Measurements from ENCODE around the gene TTC28. TPM values are rescaled to one million over a fixed set of nuclear protein-coding genes. Genes with fewer than 3 reads are reported as not detected.

The TTC28 gene
- total and polyA plus RNA-seq, 2 donors (not counting 3 experiments of a cell fraction or from before 2014, with no cell fraction given) = 16.5 to 51.1 TPM

DNA sequence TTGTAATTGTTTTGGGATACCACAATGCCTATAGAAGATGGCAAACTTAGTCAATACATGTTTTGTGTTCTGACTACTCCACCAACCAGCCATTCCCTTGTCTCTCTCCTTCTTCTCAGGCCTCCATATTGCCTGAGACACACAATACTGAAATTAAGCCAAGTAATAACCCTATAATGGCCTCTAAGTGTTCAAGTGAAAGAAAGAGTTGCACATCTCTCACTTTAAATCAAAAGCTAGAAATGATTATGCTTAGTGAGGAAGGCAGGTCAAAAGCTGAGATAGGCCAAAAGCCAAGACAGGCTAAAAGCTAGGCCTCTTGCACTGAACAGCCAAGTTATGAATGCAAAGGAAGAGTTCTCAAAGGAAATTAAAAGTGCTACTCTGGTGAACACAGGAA, 318.7 kb downstream of the TTC28 start:
- Histone ChIP-seq H3K9me1 (replicated peaks; ENCODE audit: control insufficient read depth, extremely low read depth, insufficient read depth, low read length) (no peaks in the 10 kb centered on the region), H2AFZ (ENCODE audit: low read depth, low read length) (no peak overlapping the region), H3K9ac (replicated peaks; ENCODE audit: extremely low read depth, insufficient read depth, low read length) (no peak overlapping the region), H3K4me2 (ENCODE audit: insufficient read depth, low read length) (no peak overlapping the region), H3K79me2 (ENCODE audit: control insufficient read depth, insufficient read depth, low read length) (no peaks in the 10 kb centered on the region), H4K20me1 (replicated peaks; ENCODE audit: control insufficient read depth, extremely low read depth, insufficient read depth, low read length) (peaks cover 3% of the 10 kb centered on the region), H3K9me3 (replicated peaks; ENCODE audit: control insufficient read depth, insufficient read depth, low read length) (no peaks in the 10 kb centered on the region), H3K36me3 (ENCODE audit: control insufficient read depth in 2 of 2, extremely low read depth in 1 of 2, insufficient read depth in 2 of 2, low read length in 2 of 2) (no peaks in the 10 kb centered on the region), H3K27ac (ENCODE audit: insufficient read depth, low read depth, low read length) (no peak overlapping the region), H3K27me3 (ENCODE audit: control insufficient read depth in 2 of 2, insufficient read depth in 2 of 2, low read length in 2 of 2) (no peaks in the 10 kb centered on the region), H3K4me1 (ENCODE audit: control insufficient read depth, extremely low read depth, insufficient read depth, low read length) (no peaks in the 10 kb centered on the region), H3K4me3 (replicated peaks in 1 of 3; ENCODE audit: insufficient read depth in 1 of 3, low read depth in 1 of 3, low read length in 3 of 3) (no peak overlapping the region)
- dilution Hi-C loops (cut with MboI; ENCODE audit: extremely low pct_ligation_motif_present, low sequenced_read_pairs) (no loop called here), intact Hi-C loops (cut with micrococcal nuclease) (no loop called here)
- FAIRE-seq = no peak
- CTCF ChIA-PET = interaction anchor here (1.8 kb wide), 1 partner anchor 9 kb away, joined by 6 read pairs; no protein-coding TSS in a partner anchor
- no TSS peak for BruUV-seq (replicated peaks)
- no peak for DNase-seq (ENCODE audit: low read depth, low spot score)
- POLR2A ChIA-PET = no interaction called here
- TF ChIP-seq, protein P1, sequence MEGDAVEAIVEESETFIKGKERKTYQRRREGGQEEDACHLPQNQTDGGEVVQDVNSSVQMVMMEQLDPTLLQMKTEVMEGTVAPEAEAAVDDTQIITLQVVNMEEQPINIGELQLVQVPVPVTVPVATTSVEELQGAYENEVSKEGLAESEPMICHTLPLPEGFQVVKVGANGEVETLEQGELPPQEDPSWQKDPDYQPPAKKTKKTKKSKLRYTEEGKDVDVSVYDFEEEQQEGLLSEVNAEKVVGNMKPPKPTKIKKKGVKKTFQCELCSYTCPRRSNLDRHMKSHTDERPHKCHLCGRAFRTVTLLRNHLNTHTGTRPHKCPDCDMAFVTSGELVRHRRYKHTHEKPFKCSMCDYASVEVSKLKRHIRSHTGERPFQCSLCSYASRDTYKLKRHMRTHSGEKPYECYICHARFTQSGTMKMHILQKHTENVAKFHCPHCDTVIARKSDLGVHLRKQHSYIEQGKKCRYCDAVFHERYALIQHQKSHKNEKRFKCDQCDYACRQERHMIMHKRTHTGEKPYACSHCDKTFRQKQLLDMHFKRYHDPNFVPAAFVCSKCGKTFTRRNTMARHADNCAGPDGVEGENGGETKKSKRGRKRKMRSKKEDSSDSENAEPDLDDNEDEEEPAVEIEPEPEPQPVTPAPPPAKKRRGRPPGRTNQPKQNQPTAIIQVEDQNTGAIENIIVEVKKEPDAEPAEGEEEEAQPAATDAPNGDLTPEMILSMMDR (IDR thresholded peaks at IDR 0.05; ENCODE audit: extremely low read depth in 1 of 2, insufficient read depth in 1 of 2, low read depth in 1 of 2, low read length in 2 of 2) = no peak
- TF ChIP-seq POLR2AphosphoS5 (IDR thresholded peaks at IDR 0.05; ENCODE audit: insufficient read depth, low read depth, low read length) (no peak), JUN (IDR thresholded peaks at IDR 0.05; ENCODE audit: borderline replicate concordance, insufficient read depth, insufficient read length, low read depth) (no peak)

DNA sequence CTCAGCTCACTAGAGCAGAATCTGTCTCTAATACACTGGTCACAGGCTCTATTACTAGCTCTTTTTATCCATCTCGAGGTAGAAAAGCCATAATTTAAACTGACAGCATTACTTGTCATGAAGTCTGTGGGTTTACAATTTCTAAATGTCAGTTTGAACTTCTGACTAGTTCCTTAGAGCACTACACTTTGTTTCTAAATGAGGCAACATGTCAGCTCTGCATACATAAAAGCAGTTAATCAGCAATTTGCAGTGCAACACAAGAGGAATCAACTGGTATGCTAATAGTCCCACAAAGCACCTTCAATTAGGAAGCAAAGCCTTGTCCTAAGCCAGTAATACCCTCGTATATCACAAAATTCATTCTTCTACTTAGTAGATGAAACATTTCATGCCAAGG, 321.3 kb downstream of the TTC28 start:
- Histone ChIP-seq H3K27ac (ENCODE audit: insufficient read depth, low read depth, low read length) (no peak overlapping the region), H3K9ac (replicated peaks; ENCODE audit: extremely low read depth, insufficient read depth, low read length) (no peak overlapping the region), H3K9me3 (replicated peaks; ENCODE audit: control insufficient read depth, insufficient read depth, low read length) (no peaks in the 10 kb centered on the region), H3K79me2 (ENCODE audit: control insufficient read depth, insufficient read depth, low read length) (no peaks in the 10 kb centered on the region), H3K9me1 (replicated peaks; ENCODE audit: control insufficient read depth, extremely low read depth, insufficient read depth, low read length) (no peaks in the 10 kb centered on the region), H2AFZ (ENCODE audit: low read depth, low read length) (no peak overlapping the region), H3K4me3 (replicated peaks in 1 of 3; ENCODE audit: insufficient read depth in 1 of 3, low read depth in 1 of 3, low read length in 3 of 3) (no peak overlapping the region), H3K27me3 (ENCODE audit: control insufficient read depth in 2 of 2, insufficient read depth in 2 of 2, low read length in 2 of 2) (no peaks in the 10 kb centered on the region), H4K20me1 (replicated peaks; ENCODE audit: control insufficient read depth, extremely low read depth, insufficient read depth, low read length) (peaks cover 6% of the 10 kb centered on the region), H3K4me2 (ENCODE audit: insufficient read depth, low read length) (no peak overlapping the region), H3K4me1 (ENCODE audit: control insufficient read depth, extremely low read depth, insufficient read depth, low read length) (no peaks in the 10 kb centered on the region), H3K36me3 (ENCODE audit: control insufficient read depth in 2 of 2, extremely low read depth in 1 of 2, insufficient read depth in 2 of 2, low read length in 2 of 2) (no peaks in the 10 kb centered on the region)
- DNase-seq (ENCODE audit: low read depth, low spot score) = no peak
- TF ChIP-seq, protein P1 (IDR thresholded peaks at IDR 0.05; ENCODE audit: extremely low read depth in 1 of 2, insufficient read depth in 1 of 2, low read depth in 1 of 2, low read length in 2 of 2) = no peak
- no peak for TF ChIP-seq POLR2A (IDR thresholded peaks at IDR 0.05; ENCODE audit: low read depth, low read length)
- TF ChIP-seq JUN (IDR thresholded peaks at IDR 0.05; ENCODE audit: borderline replicate concordance, insufficient read depth, insufficient read length, low read depth) = no peak
- no peak for TF ChIP-seq EZH2 (IDR thresholded peaks at IDR 0.05; ENCODE audit: borderline replicate concordance, low read depth, low read length, severe bottlenecking)
- no peak for TF ChIP-seq GATA2 (IDR thresholded peaks at IDR 0.05; ENCODE audit: insufficient read depth, insufficient read length, low read depth, low read length)
- TF ChIP-seq POLR2AphosphoS5 (IDR thresholded peaks at IDR 0.05; ENCODE audit: insufficient read depth, low read depth, low read length) = no peak
- no peak for TF ChIP-seq MYC (IDR thresholded peaks at IDR 0.05; ENCODE audit: low read depth, low read length)
- intact Hi-C loops (cut with micrococcal nuclease) = no loop called here
- no TSS peak for BruUV-seq (replicated peaks)
- dilution Hi-C loops (cut with MboI; ENCODE audit: extremely low pct_ligation_motif_present, low sequenced_read_pairs) = no loop called here
- ChIA-PET POLR2A (no interaction called here), CTCF (interaction anchor here (1.9 kb wide), 1 partner anchor 17 kb away, joined by 6 read pairs; no protein-coding TSS in a partner anchor)
- no peak for FAIRE-seq

Measured in endothelial cell of umbilical vein (primary cell).